GM12878 (cell line): ENCODE results near the gene EVC. TPM values are rescaled to one million over a fixed set of nuclear protein-coding genes. Genes with fewer than 3 reads are reported as not detected.

Experiments
- ATAC-seq: fragments of 200-7000 bp; cut with Tn5 transposase; 3 replicates; pipeline ENCODE4 v1.9.1; 2020; ENCODE audit warnings: mild to moderate bottlenecking, moderate library complexity
- BruUV-seq: library from RNA; stranded (reverse); fragments of 400-500 nt; replicated peaks from 2 replicates; lab custom pipeline; 2021; lab: Mats Ljungman, UMichigan
- CTCF ChIA-PET: fragments of 300-600 bp; sonication (Branson Sonifier 250); formaldehyde crosslinking; extraction: SDS; loops from one replicate; lab custom pipeline; 2021; ENCODE audit warnings: inconsistent platforms; lab: Yijun Ruan, JAX
- POLR2A ChIA-PET: fragments of 350-600 bp; formaldehyde crosslinking; extraction: SDS; loops from one replicate; lab custom pipeline; 2021; ENCODE audit warnings: inconsistent platforms; lab: Charles Lee
- RAD21 ChIA-PET: fragments of 300-600 bp; sonication (Branson Sonifier 250); formaldehyde crosslinking; loops from one replicate; lab custom pipeline; 2023; ENCODE audit warnings: antibody characterized with exemption; ENCODE audit not compliant: unreplicated experiment; lab: Charles Lee
- SMC1A ChIA-PET: fragments of 300-600 bp; sonication (Branson Sonifier 250); formaldehyde crosslinking; loops from one replicate; lab custom pipeline; 2023; ENCODE audit not compliant: unreplicated experiment, uncharacterized antibody; lab: Charles Lee
- DNase-seq: peaks from one replicate; pipeline ENCODE4 v3.0.0-alpha.2; 2011; ENCODE audit warnings: low read depth, low spot score
- FAIRE-seq: peaks from 3 replicates; lab custom pipeline; 2011; peaks lifted over from hg19 to GRCh38; lab: Jason Lieb, UNC
- H2AFZ ChIP-seq: 2 replicates; pipeline ENCODE4 v1.6.0; 2011; ENCODE audit warnings: low read depth, low read length, control low read depth; ENCODE audit not compliant: control insufficient read depth
- H3K27ac ChIP-seq: 2 replicates; pipeline ENCODE4 v1.5.1; 2011; ENCODE audit warnings: control low read depth; ENCODE audit not compliant: control insufficient read depth, insufficient read depth
- H3K27me3 ChIP-seq, 2 experiments: replicated peaks in 1 of 2; 2 replicates each; pipeline versions ENCODE4 v1.6.0 to v1.6.1; 2011; ENCODE audit warnings: low read length in 1 of 2; ENCODE audit not compliant: control insufficient read depth in 2 of 2, insufficient read depth in 2 of 2
- H3K36me3 ChIP-seq, 2 experiments: 2 replicates each; pipeline ENCODE4 v1.5.1; 2011; ENCODE audit warnings: low read length in 1 of 2; ENCODE audit not compliant: control insufficient read depth in 2 of 2, insufficient read depth in 2 of 2
- H3K4me1 ChIP-seq: 2 replicates; pipeline ENCODE4 v1.6.1; 2011; ENCODE audit warnings: mild to moderate bottlenecking, low read length, moderate library complexity, mixed read lengths; ENCODE audit not compliant: control insufficient read depth, insufficient read depth
- H3K4me2 ChIP-seq: 2 replicates; pipeline ENCODE4 v1.6.0; 2011; ENCODE audit warnings: control low read depth; ENCODE audit not compliant: control insufficient read depth, insufficient read depth
- H3K4me3 ChIP-seq: fragments of 200-600 bp; sonication (generic); 2 replicates; pipeline ENCODE4 v1.5.1; 2016
- H3K79me2 ChIP-seq: 2 replicates; pipeline ENCODE4 v1.6.0; 2011; ENCODE audit warnings: low read length; ENCODE audit not compliant: control insufficient read depth, insufficient read depth
- H3K9ac ChIP-seq: 2 replicates; pipeline ENCODE4 v1.8.0; 2011; ENCODE audit warnings: low read length, control low read depth, mixed read lengths; ENCODE audit not compliant: control insufficient read depth, insufficient read depth
- H3K9me3 ChIP-seq: replicated peaks from 3 replicates; pipeline ENCODE4 v1.5.1; 2011; ENCODE audit warnings: mild to moderate bottlenecking, low read length; ENCODE audit not compliant: control insufficient read depth, insufficient read depth
- H4K20me1 ChIP-seq: 2 replicates; pipeline ENCODE4 v1.6.0; 2011; ENCODE audit not compliant: control insufficient read depth, insufficient read depth
- BCL11A ChIP-seq: IDR thresholded peaks from 2 replicates; pipeline ENCODE4 v1.6.1; 2011; ENCODE audit warnings: low read depth, low read length
- CBFB ChIP-seq: IDR thresholded peaks from 2 replicates; pipeline ENCODE4 v1.6.1; 2016; ENCODE audit warnings: antibody characterized with exemption, low read depth
- CHD4 ChIP-seq: fragments of 200-600 bp; sonication (generic); IDR thresholded peaks from 2 replicates; pipeline ENCODE4 v1.6.1; 2016; ENCODE audit warnings: mild to moderate bottlenecking
- E2F8 ChIP-seq: fragments of 450-650 bp; IDR thresholded peaks from 2 replicates; pipeline ENCODE4 v1.6.1; 2018; ENCODE audit warnings: mild to moderate bottlenecking, low read depth, moderate library complexity; ENCODE audit not compliant: partially characterized antibody
- ESRRA ChIP-seq: IDR thresholded peaks from 2 replicates; pipeline ENCODE4 v1.6.1; 2012; ENCODE audit warnings: mild to moderate bottlenecking, low read length, improper control_type of control experiment
- EZH2 ChIP-seq: IDR thresholded peaks from 2 replicates; pipeline ENCODE4 v1.6.1; 2012; ENCODE audit warnings: low read depth, mild to moderate bottlenecking, control low read depth, inconsistent platforms, low read length, borderline replicate concordance; ENCODE audit not compliant: control insufficient read depth
- HDGF ChIP-seq: fragments of 450-650 bp; IDR thresholded peaks from 2 replicates; pipeline ENCODE4 v1.6.1; 2016; ENCODE audit warnings: antibody characterized with exemption
- IKZF2 ChIP-seq, 2 experiments: fragments of 450-650 bp; IDR thresholded peaks; 2 replicates each; pipeline ENCODE4 v1.6.1; 2017; ENCODE audit warnings: mild to moderate bottlenecking in 2 of 2, moderate library complexity in 2 of 2
- JUNB ChIP-seq: IDR thresholded peaks from 2 replicates; pipeline ENCODE4 v1.6.1; 2016; ENCODE audit warnings: antibody characterized with exemption, mild to moderate bottlenecking
- MLLT1 ChIP-seq: fragments of 450-650 bp; IDR thresholded peaks from 2 replicates; pipeline ENCODE4 v1.6.1; 2016; ENCODE audit warnings: mild to moderate bottlenecking
- MTA2 ChIP-seq: fragments of 450-650 bp; IDR thresholded peaks from 2 replicates; pipeline ENCODE4 v1.6.1; 2016; ENCODE audit warnings: low read depth, mild to moderate bottlenecking, moderate library complexity
- SMAD1 ChIP-seq: fragments of 450-650 bp; IDR thresholded peaks from 2 replicates; pipeline ENCODE4 v1.6.1; 2018; ENCODE audit warnings: mild to moderate bottlenecking, low read depth; ENCODE audit not compliant: partially characterized antibody
- SMARCA5 ChIP-seq: fragments of 450-650 bp; IDR thresholded peaks from 2 replicates; pipeline ENCODE4 v1.6.1; 2017; ENCODE audit warnings: mild to moderate bottlenecking
- TBL1XR1 ChIP-seq: IDR thresholded peaks from 2 replicates; pipeline ENCODE4 v1.6.1; 2012; ENCODE audit warnings: low read depth, low read length, improper control_type of control experiment
- YY1 ChIP-seq: IDR thresholded peaks from 2 replicates; pipeline ENCODE4 v1.6.1; 2011; ENCODE audit warnings: low read depth, mild to moderate bottlenecking, low read length
- ZNF592 ChIP-seq: fragments of 450-650 bp; IDR thresholded peaks from 2 replicates; pipeline ENCODE4 v1.6.1; 2017; ENCODE audit warnings: mild to moderate bottlenecking, moderate library complexity
- ZNF622 ChIP-seq: fragments of 450-650 bp; IDR thresholded peaks from 2 replicates; pipeline ENCODE4 v1.6.1; 2017; ENCODE audit warnings: mild to moderate bottlenecking, inconsistent platforms
- WGBS: methylation state at CpG from one replicate; pipeline ENCODE4 v1.1.6; 2016; ENCODE audit warnings: low lambda C conversion rate; ENCODE audit not compliant: insufficient replicate concordance, insufficient coverage; ENCODE audit errors: missing lambda C conversion rate; 5-methylcytosine and 5-hydroxymethylcytosine counted together
- in situ Hi-C: fragments of 300-500 bp; cut with MboI; formaldehyde crosslinking; loops from 9 replicates; pipeline ENCODE4 v1.14.3; 2018; ENCODE audit warnings: mixed read lengths
- intact Hi-C: fragments of 100-400 bp; cut with micrococcal nuclease; formaldehyde crosslinking; loops from one replicate; pipeline ENCODE4 v1.14.2; 2022; ENCODE audit not compliant: unreplicated experiment
- polyA plus RNA-seq, 11 experiments: library from polyadenylated mRNA; depleted of rRNA in 4 of 11; unstranded in 6 of 11; stranded (reverse) in 5 of 11; fragments of >200 nt; fragmentation: Nextera tagmentation in 4 of 11; fragmentation: Illumina TruSeq in 1 of 11; extraction: Ambion mirVana in 4 of 11; extraction: Trizol in 1 of 11; gene quantifications; 1 replicate in 1 of 11; 2 replicates in 10 of 11; pipeline versions ENCODE4 v1.2.1 to v1.2.3, GENCODE V29; 2011 to 2016; ENCODE audit warnings: inconsistent platforms in 2 of 11, missing spikeins in 2 of 11, low read depth in 1 of 11
- total RNA-seq, 4 experiments: library from RNA; depleted of rRNA in 3 of 4; stranded (reverse); fragments of >200 nt in 3 of 4; fragmentation: Illumina TruSeq in 1 of 4; extraction: Trizol in 1 of 4; gene quantifications; 2 replicates each; pipeline versions ENCODE4 v1.2.1 to v1.2.3, GENCODE V29; 2013 to 2021

The EVC gene
- total and polyA plus RNA-seq, 10 of the 15 experiments (the other 5 are each of a cell fraction or from before 2014, with no cell fraction given), result 0.87 to 55.9 (median 15.6) TPM

- no peaks in the 10 kb centered on the region for H3K9me3 ChIP-seq
- no peaks in the 10 kb centered on the region for H3K79me2 ChIP-seq
- no peaks in the 10 kb centered on the region for H4K20me1 ChIP-seq
- H3K4me2 ChIP-seq, result no peak overlapping the region
- DNase-seq, result no peak
- SMC1A ChIA-PET, result interaction anchor here (0.5 kb wide), 1 partner anchor 1549 kb away, joined by 3 read pairs; no protein-coding TSS in a partner anchor
- intact Hi-C loops, result loop anchor here (10.0 kb wide), 1 partner anchor 152 kb away; no protein-coding TSS in a partner anchor
- POLR2A ChIA-PET, result no interaction called here
- H3K4me3 ChIP-seq, result no peak overlapping the region
- ATAC-seq, result peak; percentile 18
- TF ChIP-seq SMARCA5, result no peak
- TF ChIP-seq CBFB, result no peak
- TF ChIP-seq CHD4, result no peak
- no peak for TF ChIP-seq EZH2
- TF ChIP-seq BCL11A, result no peak
- TF ChIP-seq ESRRA, result no peak
- no peak for TF ChIP-seq SMAD1
- TF ChIP-seq ZNF622, result no peak
- no peak for TF ChIP-seq HDGF
- no peak for TF ChIP-seq ZNF592
- TF ChIP-seq YY1, result no peak
- no peak for TF ChIP-seq JUNB
- TF ChIP-seq MTA2, result no peak
- TF ChIP-seq TBL1XR1, result no peak
- no peak for TF ChIP-seq MLLT1
- no peak for TF ChIP-seq IKZF2 (IDR thresholded peaks at IDR 0.05)
- TF ChIP-seq E2F8, result no peak
- H3K36me3 ChIP-seq, result peaks cover 0 to 3% of the 10 kb centered on the region in 2 experiments; a peak in 1 of 4 replicates
- no peak overlapping the region for H2AFZ ChIP-seq
- WGBS, result 2% methylated on average over 5 of the region's 5 CpGs
- in situ Hi-C loops, result no loop called here
- H3K27ac ChIP-seq, result no peak overlapping the region
- CTCF ChIA-PET, result interaction anchor here (0.5 to 1.7 kb wide), 8 partner anchors 10 to 782 kb away, joined by 3 to 9 read pairs (median 3); no protein-coding TSS in a partner anchor
- peak; percentile 27 for FAIRE-seq
- BruUV-seq, result no TSS peak
- H3K4me1 ChIP-seq, result peaks cover 16% of the 10 kb centered on the region
- RAD21 ChIA-PET, result interaction anchor here (1.1 kb wide), 1 partner anchor 9 kb away, joined by 3 read pairs; no protein-coding TSS in a partner anchor
- H3K27me3 ChIP-seq, result no peaks in the 10 kb centered on the region
- no peak overlapping the region for H3K9ac ChIP-seq
Observed at GRCh38 chr4:5822619-5823018, 111.6 kb downstream of the EVC start.
